Stimulated activated effector memory CD8-positive, alpha-beta T cell treated with anti-CD3 and anti-CD28 coated beads, Interleukin-12 subunit alpha, Interleukin-12 subunit beta, amount 100 ng/mL, for 72 hours (primary cell): ENCODE results near the gene FAM210B.
"Not testable (repeated sequence)": the region's sequence is repeated elsewhere in the genome, so short reads cannot be mapped to it uniquely, and the experiment has no call there.

Experiments used
- ATAC-seq: fragments of 150-1000 bp; cut with Tn5 transposase; 2 replicates; pipeline ENCODE4 v1.10.0; 2021
- DNase-seq, 2 donors: peaks; one replicate each; pipeline ENCODE4 v3.0.0; 2021 to 2022; ENCODE audit warnings: low spot score in 2 of 2
- H3K27ac Mint-ChIP-seq: one replicate; pipeline ENCODE4 v1.8.0; 2022; ENCODE audit warnings: mild to moderate bottlenecking, mixed read lengths
- H3K36me3 Mint-ChIP-seq: one replicate; pipeline ENCODE4 v1.8.0; 2022; ENCODE audit warnings: mild to moderate bottlenecking, mixed read lengths
- H3K4me1 Mint-ChIP-seq: one replicate; pipeline ENCODE4 v1.8.0; 2022; ENCODE audit warnings: mixed read lengths
- H3K4me3 Mint-ChIP-seq: one replicate; pipeline ENCODE4 v1.8.0; 2022; ENCODE audit warnings: mild to moderate bottlenecking, mixed read lengths
- H3K9me3 Mint-ChIP-seq: one replicate; pipeline ENCODE4 v1.8.0; 2022; ENCODE audit warnings: mixed read lengths

Gene FAM210B

GRCh38 chr20:56376331-56376730, 17.6 kb downstream of the FAM210B start:
- peaks cover 99% of the 10 kb centered on the region for H3K36me3 Mint-ChIP-seq
- ATAC-seq: no peak
- H3K4me3 Mint-ChIP-seq: no peak overlapping the region
- no peak for DNase-seq
- no peak overlapping the region for H3K27ac Mint-ChIP-seq
- no peaks in the 10 kb centered on the region for H3K9me3 Mint-ChIP-seq
- peaks cover 15% of the 10 kb centered on the region for H3K4me1 Mint-ChIP-seq

DNA sequence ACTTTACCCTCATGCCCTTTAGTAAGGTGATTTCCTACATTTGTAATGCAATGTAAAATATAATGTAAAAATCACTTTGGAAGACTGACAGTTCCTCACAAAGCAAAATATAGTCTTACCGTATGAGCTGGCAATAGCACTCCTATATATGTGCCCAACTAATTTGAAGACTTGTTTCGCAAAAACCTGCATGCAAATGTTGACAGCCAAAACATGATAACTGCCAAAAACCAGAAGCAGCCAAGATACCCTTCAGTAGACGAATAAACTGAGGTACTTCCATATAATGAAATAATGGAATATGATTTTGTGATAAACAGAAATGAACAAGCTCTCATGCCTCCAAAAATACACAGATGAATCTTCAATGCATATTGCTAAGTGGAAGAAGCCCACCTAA, 19.6 kb downstream of the FAM210B start:
- H3K9me3 Mint-ChIP-seq: no peaks in the 10 kb centered on the region
- ATAC-seq: no peak
- H3K36me3 Mint-ChIP-seq: peaks cover 99% of the 10 kb centered on the region
- no peak overlapping the region for H3K27ac Mint-ChIP-seq
- no peak for DNase-seq
- H3K4me3 Mint-ChIP-seq: no peak overlapping the region
- H3K4me1 Mint-ChIP-seq: peaks cover 7% of the 10 kb centered on the region

GRCh38 chr20:56380375-56380774, 21.6 kb downstream of the FAM210B start:
- peaks cover 92% of the 10 kb centered on the region for H3K36me3 Mint-ChIP-seq
- H3K4me1 Mint-ChIP-seq: peaks cover 6% of the 10 kb centered on the region
- H3K9me3 Mint-ChIP-seq: no peaks in the 10 kb centered on the region
- DNase-seq (no peak), ATAC-seq (no peak)
- H3K4me3 Mint-ChIP-seq: no peak overlapping the region
- no peak overlapping the region for H3K27ac Mint-ChIP-seq

DNA sequence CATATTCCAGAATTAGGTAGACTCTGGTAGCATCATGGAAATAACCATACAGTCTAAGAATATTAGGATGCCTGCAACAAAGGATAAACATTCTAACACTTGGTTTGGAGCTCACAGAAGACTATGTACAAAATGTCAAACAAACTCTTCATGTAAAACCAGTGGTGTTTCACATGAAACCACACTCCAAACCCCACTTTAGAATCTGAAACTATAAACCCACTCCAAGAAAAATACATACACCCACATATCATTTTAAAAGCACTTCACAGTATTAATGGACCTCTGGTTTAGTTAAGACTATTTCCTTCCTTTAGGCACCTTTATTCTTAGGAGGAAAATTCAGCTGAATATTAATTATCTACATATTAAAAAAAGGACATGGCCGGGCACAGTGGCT, 22.7 kb downstream of the FAM210B start:
- peaks cover 92% of the 10 kb centered on the region for H3K36me3 Mint-ChIP-seq
- no peak overlapping the region for H3K27ac Mint-ChIP-seq
- peaks cover 6% of the 10 kb centered on the region for H3K4me1 Mint-ChIP-seq
- no peaks in the 10 kb centered on the region for H3K9me3 Mint-ChIP-seq
- no peak for DNase-seq
- no peak for ATAC-seq
- H3K4me3 Mint-ChIP-seq: no peak overlapping the region

GRCh38 chr20:56382696-56383095, 23.9 kb downstream of the FAM210B start:
- H3K27ac Mint-ChIP-seq: no peak overlapping the region
- H3K36me3 Mint-ChIP-seq: peaks cover 86% of the 10 kb centered on the region
- DNase-seq (no peak), ATAC-seq (no peak)
- no peaks in the 10 kb centered on the region for H3K9me3 Mint-ChIP-seq
- H3K4me3 Mint-ChIP-seq: no peak overlapping the region
- peaks cover 6% of the 10 kb centered on the region for H3K4me1 Mint-ChIP-seq

GRCh38 chr20:56383334-56383733, 24.6 kb downstream of the FAM210B start:
- Mint-ChIP-seq H3K4me1 (peaks cover 6% of the 10 kb centered on the region), H3K9me3 (no peaks in the 10 kb centered on the region), H3K36me3 (peaks cover 79% of the 10 kb centered on the region), H3K4me3 (no peak overlapping the region), H3K27ac (no peak overlapping the region)
- no peak for ATAC-seq
- no peak for DNase-seq

DNA sequence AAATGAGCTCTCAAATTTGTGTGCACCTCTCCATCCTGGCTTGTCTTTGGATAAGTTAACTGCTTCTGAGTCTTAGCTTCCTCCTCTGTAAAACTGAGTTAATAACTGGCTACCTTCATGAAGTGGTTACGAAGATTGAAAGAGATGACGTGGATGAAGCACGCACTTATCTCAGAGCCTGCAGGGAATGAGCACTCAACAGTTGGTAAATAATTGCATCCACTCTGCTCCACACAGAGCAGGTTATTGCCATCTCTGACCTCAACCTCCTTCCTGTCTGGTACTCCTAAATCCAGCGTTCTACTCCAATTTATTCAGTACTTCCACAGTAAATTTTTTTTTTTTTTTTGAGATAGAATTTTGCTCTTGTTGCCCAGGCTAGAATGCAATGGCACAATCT, 26.4 kb downstream of the FAM210B start:
- no peak for DNase-seq
- no peaks in the 10 kb centered on the region for H3K9me3 Mint-ChIP-seq
- no peak for ATAC-seq
- no peak overlapping the region for H3K4me3 Mint-ChIP-seq
- H3K36me3 Mint-ChIP-seq: peaks cover 61% of the 10 kb centered on the region
- H3K27ac Mint-ChIP-seq: no peak overlapping the region
- peaks cover 20% of the 10 kb centered on the region for H3K4me1 Mint-ChIP-seq

DNA sequence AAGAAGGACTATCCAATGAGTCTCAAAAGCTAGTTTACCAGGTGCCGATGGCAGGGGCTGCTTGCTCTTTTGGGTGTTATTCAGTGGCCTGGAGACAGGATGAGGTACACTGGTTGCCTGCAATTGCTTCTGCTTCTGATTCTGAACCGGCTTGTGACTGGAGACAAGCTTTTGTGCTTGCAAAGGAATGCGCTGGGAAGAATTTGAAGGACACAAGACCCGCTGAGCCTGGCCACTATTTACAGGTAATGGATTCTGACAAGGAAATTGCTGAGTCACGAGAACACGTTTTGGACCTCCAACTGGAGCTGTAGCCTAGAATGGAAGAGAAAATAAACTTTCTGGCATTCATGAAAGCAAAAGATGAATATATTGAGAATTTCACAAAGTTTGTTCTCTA, 27.4 kb downstream of the FAM210B start:
- peaks cover 51% of the 10 kb centered on the region for H3K36me3 Mint-ChIP-seq

GRCh38 chr20:56388882-56389281, 30.1 kb downstream of the FAM210B start:
- Mint-ChIP-seq H3K27ac (no peak overlapping the region), H3K36me3 (peaks cover 36% of the 10 kb centered on the region), H3K9me3 (no peaks in the 10 kb centered on the region), H3K4me1 (peaks cover 38% of the 10 kb centered on the region), H3K4me3 (no peak overlapping the region)
- no peak for DNase-seq
- no peak for ATAC-seq

More for the DNA sequence above, 27.4 kb downstream of the FAM210B start:
- H3K9me3 Mint-ChIP-seq: no peaks in the 10 kb centered on the region
- H3K4me1 Mint-ChIP-seq: peaks cover 25% of the 10 kb centered on the region
- ATAC-seq (no peak), DNase-seq (no peak)
- no peak overlapping the region for H3K27ac Mint-ChIP-seq
- no peak overlapping the region for H3K4me3 Mint-ChIP-seq

- Mint-ChIP-seq H3K9me3 (no peaks in the 10 kb centered on the region), H3K36me3 (peaks cover 40% of the 10 kb centered on the region), H3K4me1 (peaks cover 38% of the 10 kb centered on the region), H3K27ac (no peak overlapping the region), H3K4me3 (no peak overlapping the region)
- DNase-seq (no peak), ATAC-seq (no peak)
These were observed 31.0 kb downstream of the FAM210B start for GRCh38 chr20:56389807-56390206.

GRCh38 chr20:56390396-56390795, 31.6 kb downstream of the FAM210B start:
- H3K4me3 Mint-ChIP-seq, ATAC-seq, H3K27ac Mint-ChIP-seq, H3K9me3 Mint-ChIP-seq, DNase-seq: not testable (repeated sequence)
- H3K36me3 Mint-ChIP-seq: peaks cover 40% of the 10 kb centered on the region
- H3K4me1 Mint-ChIP-seq: peaks cover 35% of the 10 kb centered on the region

GRCh38 chr20:56391037-56391436, 32.3 kb downstream of the FAM210B start:
- H3K36me3 Mint-ChIP-seq: peaks cover 40% of the 10 kb centered on the region
- no peaks in the 10 kb centered on the region for H3K9me3 Mint-ChIP-seq
- ATAC-seq (no peak), DNase-seq (no peak)
- peaks cover 41% of the 10 kb centered on the region for H3K4me1 Mint-ChIP-seq
- H3K4me3 Mint-ChIP-seq: no peak overlapping the region
- no peak overlapping the region for H3K27ac Mint-ChIP-seq

GRCh38 chr20:56391596-56392131, 32.9 kb downstream of the FAM210B start:
- ATAC-seq (peak; percentile 63), DNase-seq (no peak)
- peaks cover 43% of the 10 kb centered on the region for H3K4me1 Mint-ChIP-seq
- H3K9me3 Mint-ChIP-seq: no peaks in the 10 kb centered on the region
- no peak overlapping the region for H3K27ac Mint-ChIP-seq
- no peak overlapping the region for H3K4me3 Mint-ChIP-seq
- H3K36me3 Mint-ChIP-seq: peaks cover 40% of the 10 kb centered on the region

- DNase-seq (peak; percentile 93 to 99), ATAC-seq (peak; percentile 95)
- Mint-ChIP-seq H3K4me3 (no peak within 1 kb of the TSS), H3K4me1 (peaks cover 43% of the 10 kb centered on the region), H3K36me3 (peaks cover 42% of the 10 kb centered on the region), H3K27ac (no peak within 1 kb of the TSS), H3K9me3 (no peaks in the 10 kb centered on the region)
These were observed 33.5 kb downstream of the FAM210B start, which contains the start of the genes AURKA and CSTF1 for GRCh38 chr20:56392132-56392880. Gene AURKA (minus strand): TSS chr20:56392215. CDS start chr20:56388197, 4,018 bp downstream. Gene CSTF1 (plus strand): TSS chr20:56392645. CDS start chr20:56395553, 2,908 bp downstream.

DNA sequence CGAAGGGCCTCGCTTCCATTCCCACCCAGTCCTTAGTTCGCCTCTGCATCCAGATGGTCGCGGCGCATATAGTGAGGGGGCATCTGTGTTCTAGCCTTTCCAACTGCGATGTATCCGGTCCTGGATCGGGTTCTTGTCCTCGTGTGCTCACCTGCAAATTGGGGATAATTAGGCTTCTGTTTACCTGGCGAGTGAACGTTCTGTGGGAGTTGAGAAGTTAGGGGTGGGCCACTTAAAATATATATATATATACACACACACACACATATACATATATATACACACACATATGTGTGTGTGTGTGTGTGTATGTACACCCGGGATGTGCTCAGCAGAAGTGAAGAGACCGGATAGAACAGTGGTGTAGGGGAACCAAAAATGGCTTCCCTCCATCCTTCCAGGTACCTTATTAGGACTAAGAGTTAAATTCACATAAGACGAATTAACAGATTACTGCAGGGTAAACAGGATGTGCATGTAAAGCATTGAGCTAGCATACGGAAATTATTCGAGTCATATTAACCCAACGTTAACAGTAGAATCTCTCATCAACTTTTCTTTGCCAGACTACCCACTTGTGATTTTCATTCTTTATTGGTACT, 34.2 kb downstream of the FAM210B start:
- ATAC-seq (no peak), DNase-seq (no peak)
- Mint-ChIP-seq H3K36me3 (peaks cover 49% of the 10 kb centered on the region), H3K27ac (no peak overlapping the region), H3K4me1 (peaks cover 43% of the 10 kb centered on the region), H3K9me3 (no peaks in the 10 kb centered on the region), H3K4me3 (no peak overlapping the region)

- DNase-seq (no peak), ATAC-seq (no peak)
- no peak overlapping the region for H3K4me3 Mint-ChIP-seq
- H3K27ac Mint-ChIP-seq: no peak overlapping the region
- H3K36me3 Mint-ChIP-seq: peaks cover 56% of the 10 kb centered on the region
- H3K4me1 Mint-ChIP-seq: peaks cover 43% of the 10 kb centered on the region
- no peaks in the 10 kb centered on the region for H3K9me3 Mint-ChIP-seq
These were observed 34.9 kb downstream of the FAM210B start for GRCh38 chr20:56393653-56394052.
